GM23338 (cell line): ENCODE measurements around the gene UBR2. TPM values are rescaled to one million over a fixed set of nuclear protein-coding genes. Genes with fewer than 3 reads are reported as not detected.

Source experiments
- ATAC-seq: fragments of 200-7000 bp; cut with Tn5 transposase; 3 replicates; pipeline ENCODE4 v1.9.1; 2020
- DNase-seq: peaks from one replicate; pipeline ENCODE4 v3.0.0-alpha.2; 2015; ENCODE audit warnings: low spot score
- H2AFZ ChIP-seq: fragments of 200-600 bp; sonication (generic); 2 replicates; pipeline ENCODE4 v1.8.0; 2016; ENCODE audit warnings: antibody characterized with exemption, mild to moderate bottlenecking, moderate library complexity
- H3F3A ChIP-seq: fragments of 200-600 bp; sonication (generic); replicated peaks from 2 replicates; pipeline ENCODE4 v1.8.0; 2017; ENCODE audit warnings: antibody characterized with exemption, mixed run types, low read depth
- H3K27ac ChIP-seq: fragments of 200-600 bp; sonication (generic); 2 replicates; pipeline ENCODE4 v1.6.1; 2016; ENCODE audit warnings: low read depth
- H3K27me3 ChIP-seq: fragments of 200-600 bp; sonication (generic); 2 replicates; pipeline ENCODE4 v1.8.0; 2016; ENCODE audit warnings: mild to moderate bottlenecking, mixed run types, moderate library complexity; ENCODE audit not compliant: insufficient read depth
- H3K36me3 ChIP-seq: fragments of 200-600 bp; sonication (generic); 2 replicates; pipeline ENCODE4 v1.8.0; 2016; ENCODE audit warnings: mild to moderate bottlenecking; ENCODE audit not compliant: insufficient read depth
- H3K4me1 ChIP-seq: fragments of 200-600 bp; sonication (generic); 2 replicates; pipeline ENCODE4 v1.8.0; 2016; ENCODE audit warnings: mild to moderate bottlenecking, moderate library complexity; ENCODE audit not compliant: insufficient read depth
- H3K4me2 ChIP-seq: fragments of 200-600 bp; sonication (generic); 2 replicates; pipeline ENCODE4 v1.7.1; 2017; ENCODE audit warnings: mixed run types
- H3K4me3 ChIP-seq: fragments of 200-600 bp; sonication (generic); 2 replicates; pipeline ENCODE4 v1.6.1; 2016; ENCODE audit warnings: mixed run types
- H3K79me2 ChIP-seq: fragments of 200-600 bp; sonication (generic); replicated peaks from 2 replicates; pipeline ENCODE4 v1.8.0; 2017; ENCODE audit warnings: mild to moderate bottlenecking; ENCODE audit not compliant: insufficient read depth
- H3K9me2 ChIP-seq: fragments of 200-600 bp; sonication (generic); 2 replicates; pipeline ENCODE4 v1.8.0; 2017; ENCODE audit not compliant: insufficient read depth
- H4K20me1 ChIP-seq: fragments of 200-600 bp; sonication (generic); replicated peaks from 2 replicates; pipeline ENCODE4 v1.8.0; 2017; ENCODE audit warnings: mild to moderate bottlenecking; ENCODE audit not compliant: insufficient read depth
- H3K27ac Mint-ChIP-seq: 2 replicates; pipeline ENCODE4 v1.8.0; 2020; ENCODE audit warnings: inconsistent platforms, mild to moderate bottlenecking, moderate library complexity, mixed read lengths
- H3K27me3 Mint-ChIP-seq: 3 replicates; pipeline ENCODE4 v1.8.0; 2022; ENCODE audit warnings: low read depth, mild to moderate bottlenecking, moderate library complexity, mixed read lengths, inconsistent platforms; ENCODE audit not compliant: insufficient read depth, poor library complexity
- H3K36me3 Mint-ChIP-seq: 3 replicates; pipeline ENCODE4 v1.8.0; 2021; ENCODE audit warnings: low read depth, mild to moderate bottlenecking, inconsistent platforms, moderate library complexity, mixed read lengths
- H3K4me1 Mint-ChIP-seq: 3 replicates; pipeline ENCODE4 v1.8.0; 2020; ENCODE audit warnings: mild to moderate bottlenecking, inconsistent platforms, mixed read lengths
- H3K4me3 Mint-ChIP-seq: 3 replicates; pipeline ENCODE4 v1.8.0; 2021; ENCODE audit warnings: moderate library complexity, mild to moderate bottlenecking, inconsistent platforms, mixed read lengths
- H3K9me3 Mint-ChIP-seq: 3 replicates; pipeline ENCODE4 v1.8.0; 2020; ENCODE audit warnings: moderate library complexity, mild to moderate bottlenecking, inconsistent platforms, mixed read lengths
- EZH2 ChIP-seq: fragments of 200-600 bp; sonication (generic); IDR thresholded peaks from one replicate; pipeline ENCODE4 v1.8.0; 2017; ENCODE audit warnings: antibody characterized with exemption, mild to moderate bottlenecking, low read depth; ENCODE audit not compliant: unreplicated experiment
- EZH2phosphoT487 ChIP-seq: fragments of 200-600 bp; sonication (generic); IDR thresholded peaks from one replicate; pipeline ENCODE4 v1.8.1; 2018; ENCODE audit warnings: antibody characterized with exemption; ENCODE audit not compliant: unreplicated experiment
- JUNB ChIP-seq: IDR thresholded peaks from one replicate; pipeline ENCODE4 v1.6.1; 2016; ENCODE audit warnings: antibody characterized with exemption; ENCODE audit not compliant: unreplicated experiment
- POLR2AphosphoS5 ChIP-seq: IDR thresholded peaks from 2 replicates; pipeline ENCODE4 v1.6.1; 2016; ENCODE audit warnings: antibody characterized with exemption, low read depth
- STAT1 ChIP-seq: IDR thresholded peaks from one replicate; pipeline ENCODE4 v1.6.1; 2016; ENCODE audit warnings: antibody characterized with exemption; ENCODE audit not compliant: unreplicated experiment
- polyA plus RNA-seq: library from polyadenylated mRNA; unstranded; fragments of >200 nt; fragmentation: Nextera tagmentation; extraction: Ambion mirVana; gene quantifications from 2 replicates; pipeline ENCODE4 v1.2.1, GENCODE V29; 2016
- total RNA-seq: library from RNA; depleted of rRNA; stranded (reverse); fragments of >200 nt; shearing (Covaris generic); gene quantifications from 2 replicates; pipeline ENCODE4 v1.2.3, GENCODE V29; 2014
- TF ChIP-seq, protein P1 (sequence below): fragments of 250-450 bp; sonication (Bioruptor Pico); IDR thresholded peaks from 2 replicates; pipeline ENCODE4 v1.5.0; 2020; ENCODE audit warnings: mild to moderate bottlenecking, moderate library complexity
- TF ChIP-seq, protein P2 (sequence below), 2 experiments: fragments of 200-600 bp in 1 of 2; sonication (generic) in 1 of 2; conservative IDR thresholded peaks; 2 replicates each; pipeline versions ENCODE4 v1.5.1 to v1.6.1; 2016 to 2017; ENCODE audit warnings: antibody characterized with exemption in 2 of 2, low read depth in 2 of 2, mild to moderate bottlenecking in 2 of 2, moderate library complexity in 1 of 2
- TF ChIP-seq, protein P3 (sequence below): IDR thresholded peaks from 2 replicates; pipeline ENCODE4 v1.6.1; 2016; ENCODE audit warnings: antibody characterized with exemption

UBR2 gene
- total and polyA plus RNA-seq, 2 experiments from 2014 or later, result 6.7 to 21.2 TPM

DNA sequence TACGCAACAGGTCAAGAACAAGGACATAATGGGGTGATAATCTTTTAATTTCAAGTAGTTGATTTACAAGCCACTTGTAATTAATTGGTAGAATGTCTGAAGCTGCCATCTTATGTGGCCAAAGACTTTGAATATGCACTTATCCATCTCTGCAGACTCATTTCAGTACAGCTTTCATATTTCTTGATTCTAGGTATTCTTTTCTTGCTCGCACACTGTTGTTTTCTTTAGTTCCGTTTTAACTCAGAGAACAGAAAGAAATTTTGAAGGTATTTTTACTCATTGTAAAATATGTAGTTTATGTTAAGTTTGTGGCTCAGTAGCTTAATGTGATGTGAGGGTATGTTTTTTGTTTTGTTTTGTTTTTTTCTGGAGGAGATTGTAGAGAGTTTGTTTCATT, 73.9 kb downstream of the UBR2 start (continued):
- TF ChIP-seq, protein P1, sequence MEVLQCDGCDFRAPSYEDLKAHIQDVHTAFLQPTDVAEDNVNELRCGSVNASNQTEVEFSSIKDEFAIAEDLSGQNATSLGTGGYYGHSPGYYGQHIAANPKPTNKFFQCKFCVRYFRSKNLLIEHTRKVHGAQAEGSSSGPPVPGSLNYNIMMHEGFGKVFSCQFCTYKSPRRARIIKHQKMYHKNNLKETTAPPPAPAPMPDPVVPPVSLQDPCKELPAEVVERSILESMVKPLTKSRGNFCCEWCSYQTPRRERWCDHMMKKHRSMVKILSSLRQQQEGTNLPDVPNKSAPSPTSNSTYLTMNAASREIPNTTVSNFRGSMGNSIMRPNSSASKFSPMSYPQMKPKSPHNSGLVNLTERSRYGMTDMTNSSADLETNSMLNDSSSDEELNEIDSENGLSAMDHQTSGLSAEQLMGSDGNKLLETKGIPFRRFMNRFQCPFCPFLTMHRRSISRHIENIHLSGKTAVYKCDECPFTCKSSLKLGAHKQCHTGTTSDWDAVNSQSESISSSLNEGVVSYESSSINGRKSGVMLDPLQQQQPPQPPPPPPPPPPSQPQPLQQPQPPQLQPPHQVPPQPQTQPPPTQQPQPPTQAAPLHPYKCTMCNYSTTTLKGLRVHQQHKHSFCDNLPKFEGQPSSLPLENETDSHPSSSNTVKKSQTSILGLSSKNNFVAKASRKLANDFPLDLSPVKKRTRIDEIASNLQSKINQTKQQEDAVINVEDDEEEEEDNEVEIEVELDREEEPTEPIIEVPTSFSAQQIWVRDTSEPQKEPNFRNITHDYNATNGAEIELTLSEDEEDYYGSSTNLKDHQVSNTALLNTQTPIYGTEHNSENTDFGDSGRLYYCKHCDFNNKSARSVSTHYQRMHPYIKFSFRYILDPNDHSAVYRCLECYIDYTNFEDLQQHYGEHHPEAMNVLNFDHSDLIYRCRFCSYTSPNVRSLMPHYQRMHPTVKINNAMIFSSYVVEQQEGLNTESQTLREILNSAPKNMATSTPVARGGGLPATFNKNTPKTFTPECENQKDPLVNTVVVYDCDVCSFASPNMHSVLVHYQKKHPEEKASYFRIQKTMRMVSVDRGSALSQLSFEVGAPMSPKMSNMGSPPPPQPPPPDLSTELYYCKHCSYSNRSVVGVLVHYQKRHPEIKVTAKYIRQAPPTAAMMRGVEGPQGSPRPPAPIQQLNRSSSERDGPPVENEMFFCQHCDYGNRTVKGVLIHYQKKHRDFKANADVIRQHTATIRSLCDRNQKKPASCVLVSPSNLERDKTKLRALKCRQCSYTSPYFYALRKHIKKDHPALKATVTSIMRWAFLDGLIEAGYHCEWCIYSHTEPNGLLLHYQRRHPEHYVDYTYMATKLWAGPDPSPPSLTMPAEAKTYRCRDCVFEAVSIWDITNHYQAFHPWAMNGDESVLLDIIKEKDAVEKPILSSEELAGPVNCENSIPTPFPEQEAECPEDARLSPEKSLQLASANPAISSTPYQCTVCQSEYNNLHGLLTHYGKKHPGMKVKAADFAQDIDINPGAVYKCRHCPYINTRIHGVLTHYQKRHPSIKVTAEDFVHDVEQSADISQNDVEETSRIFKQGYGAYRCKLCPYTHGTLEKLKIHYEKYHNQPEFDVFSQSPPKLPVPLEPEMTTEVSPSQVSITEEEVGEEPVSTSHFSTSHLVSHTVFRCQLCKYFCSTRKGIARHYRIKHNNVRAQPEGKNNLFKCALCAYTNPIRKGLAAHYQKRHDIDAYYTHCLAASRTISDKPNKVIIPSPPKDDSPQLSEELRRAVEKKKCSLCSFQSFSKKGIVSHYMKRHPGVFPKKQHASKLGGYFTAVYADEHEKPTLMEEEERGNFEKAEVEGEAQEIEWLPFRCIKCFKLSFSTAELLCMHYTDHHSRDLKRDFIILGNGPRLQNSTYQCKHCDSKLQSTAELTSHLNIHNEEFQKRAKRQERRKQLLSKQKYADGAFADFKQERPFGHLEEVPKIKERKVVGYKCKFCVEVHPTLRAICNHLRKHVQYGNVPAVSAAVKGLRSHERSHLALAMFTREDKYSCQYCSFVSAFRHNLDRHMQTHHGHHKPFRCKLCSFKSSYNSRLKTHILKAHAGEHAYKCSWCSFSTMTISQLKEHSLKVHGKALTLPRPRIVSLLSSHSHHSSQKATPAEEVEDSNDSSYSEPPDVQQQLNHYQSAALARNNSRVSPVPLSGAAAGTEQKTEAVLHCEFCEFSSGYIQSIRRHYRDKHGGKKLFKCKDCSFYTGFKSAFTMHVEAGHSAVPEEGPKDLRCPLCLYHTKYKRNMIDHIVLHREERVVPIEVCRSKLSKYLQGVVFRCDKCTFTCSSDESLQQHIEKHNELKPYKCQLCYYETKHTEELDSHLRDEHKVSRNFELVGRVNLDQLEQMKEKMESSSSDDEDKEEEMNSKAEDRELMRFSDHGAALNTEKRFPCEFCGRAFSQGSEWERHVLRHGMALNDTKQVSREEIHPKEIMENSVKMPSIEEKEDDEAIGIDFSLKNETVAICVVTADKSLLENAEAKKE (CRISPR knock-in tag), result no peak
- TF ChIP-seq, protein P2, sequence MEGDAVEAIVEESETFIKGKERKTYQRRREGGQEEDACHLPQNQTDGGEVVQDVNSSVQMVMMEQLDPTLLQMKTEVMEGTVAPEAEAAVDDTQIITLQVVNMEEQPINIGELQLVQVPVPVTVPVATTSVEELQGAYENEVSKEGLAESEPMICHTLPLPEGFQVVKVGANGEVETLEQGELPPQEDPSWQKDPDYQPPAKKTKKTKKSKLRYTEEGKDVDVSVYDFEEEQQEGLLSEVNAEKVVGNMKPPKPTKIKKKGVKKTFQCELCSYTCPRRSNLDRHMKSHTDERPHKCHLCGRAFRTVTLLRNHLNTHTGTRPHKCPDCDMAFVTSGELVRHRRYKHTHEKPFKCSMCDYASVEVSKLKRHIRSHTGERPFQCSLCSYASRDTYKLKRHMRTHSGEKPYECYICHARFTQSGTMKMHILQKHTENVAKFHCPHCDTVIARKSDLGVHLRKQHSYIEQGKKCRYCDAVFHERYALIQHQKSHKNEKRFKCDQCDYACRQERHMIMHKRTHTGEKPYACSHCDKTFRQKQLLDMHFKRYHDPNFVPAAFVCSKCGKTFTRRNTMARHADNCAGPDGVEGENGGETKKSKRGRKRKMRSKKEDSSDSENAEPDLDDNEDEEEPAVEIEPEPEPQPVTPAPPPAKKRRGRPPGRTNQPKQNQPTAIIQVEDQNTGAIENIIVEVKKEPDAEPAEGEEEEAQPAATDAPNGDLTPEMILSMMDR (conservative IDR thresholded peaks at IDR 0.05; ENCODE audit: low read depth in 2 of 2), result no peak
- TF ChIP-seq STAT1, result no peak
- TF ChIP-seq JUNB, result no peak
- TF ChIP-seq EZH2phosphoT487, result no peak

DNA sequence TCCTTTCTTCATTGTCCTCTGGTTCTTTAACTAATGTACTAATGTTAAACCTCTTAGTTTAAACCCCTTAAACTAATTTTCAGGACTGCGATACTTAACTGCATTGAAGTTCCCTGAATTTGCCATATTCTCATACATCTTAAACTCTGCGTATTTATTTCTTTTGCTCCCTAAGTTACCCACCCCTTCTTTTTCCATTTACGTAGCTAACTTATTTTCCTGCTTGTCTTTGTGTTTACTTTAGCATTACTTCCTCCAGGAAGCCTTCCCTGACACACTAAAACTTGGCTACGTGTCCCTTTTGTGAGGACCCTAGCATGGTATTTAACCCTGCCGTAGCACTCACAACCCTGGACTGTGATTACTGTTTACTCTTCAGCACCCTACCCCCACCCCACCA, 79.0 kb downstream of the UBR2 start:
- DNase-seq (no peak), ATAC-seq (no peak)
- no peaks in the 10 kb centered on the region for H3K4me1 Mint-ChIP-seq
- Histone ChIP-seq H3F3A (no peaks in the 10 kb centered on the region), H3K4me2 (no peak overlapping the region), H3K27ac (no peak overlapping the region), H3K9me2 (no peaks in the 10 kb centered on the region), H3K79me2 (no peaks in the 10 kb centered on the region), H2AFZ (no peak overlapping the region), H3K36me3 (peaks cover 18% of the 10 kb centered on the region; the same call in 1 of the 2 replicates), H3K27me3 (no peaks in the 10 kb centered on the region), H3K4me3 (no peak overlapping the region), H4K20me1 (no peaks in the 10 kb centered on the region), H3K4me1 (no peaks in the 10 kb centered on the region)
- H3K27ac Mint-ChIP-seq, result no peak overlapping the region
- peaks cover 25% of the 10 kb centered on the region for H3K36me3 Mint-ChIP-seq
- no peaks in the 10 kb centered on the region for H3K27me3 Mint-ChIP-seq
- no peaks in the 10 kb centered on the region for H3K9me3 Mint-ChIP-seq
- no peak overlapping the region for H3K4me3 Mint-ChIP-seq
- no peak for TF ChIP-seq POLR2AphosphoS5
- TF ChIP-seq EZH2, result no peak
- TF ChIP-seq JUNB, result no peak
- TF ChIP-seq EZH2phosphoT487, result no peak
- TF ChIP-seq, protein P2 (conservative IDR thresholded peaks at IDR 0.05; ENCODE audit: low read depth in 2 of 2), result no peak
- TF ChIP-seq, protein P3, sequence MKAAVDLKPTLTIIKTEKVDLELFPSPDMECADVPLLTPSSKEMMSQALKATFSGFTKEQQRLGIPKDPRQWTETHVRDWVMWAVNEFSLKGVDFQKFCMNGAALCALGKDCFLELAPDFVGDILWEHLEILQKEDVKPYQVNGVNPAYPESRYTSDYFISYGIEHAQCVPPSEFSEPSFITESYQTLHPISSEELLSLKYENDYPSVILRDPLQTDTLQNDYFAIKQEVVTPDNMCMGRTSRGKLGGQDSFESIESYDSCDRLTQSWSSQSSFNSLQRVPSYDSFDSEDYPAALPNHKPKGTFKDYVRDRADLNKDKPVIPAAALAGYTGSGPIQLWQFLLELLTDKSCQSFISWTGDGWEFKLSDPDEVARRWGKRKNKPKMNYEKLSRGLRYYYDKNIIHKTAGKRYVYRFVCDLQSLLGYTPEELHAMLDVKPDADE, result no peak
- no peak for TF ChIP-seq STAT1
